Measurements from ENCODE around the gene DGCR8.

Gene DGCR8

DNA sequence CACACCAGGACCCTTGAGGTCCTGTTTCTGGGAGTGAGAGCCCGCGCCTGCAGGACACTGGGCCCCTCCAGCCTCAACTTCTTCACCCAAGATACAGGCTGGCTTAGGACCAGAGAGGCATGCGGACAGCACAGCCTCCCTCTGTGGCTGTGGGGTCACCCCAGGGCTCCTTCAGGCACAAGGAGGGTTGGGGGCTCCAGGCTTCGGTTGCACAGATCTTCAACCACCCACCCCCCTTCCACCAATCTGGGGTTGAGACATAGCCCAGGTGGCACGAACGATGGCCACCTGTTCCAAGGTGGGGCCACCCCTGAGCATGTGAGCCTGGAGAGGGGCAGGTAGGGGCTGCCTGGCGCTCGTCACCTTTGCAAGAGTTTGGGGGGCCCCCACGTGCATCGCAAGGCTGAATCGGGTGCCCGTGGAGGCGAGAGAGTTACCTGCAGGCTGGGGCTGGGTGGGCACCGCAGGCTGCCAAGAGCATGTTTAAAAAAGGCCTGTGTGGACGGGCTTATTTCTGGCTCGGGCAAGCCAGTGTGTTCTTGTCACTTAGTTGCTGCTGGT, 52.7 kb downstream of the DGCR8 start:
- Histone ChIP-seq H4K20me1 (ENCODE audit: insufficient read depth, low read length) (peaks cover 30% of the 10 kb centered on the region), H3K79me2 (ENCODE audit: low read length) (peaks cover 52% of the 10 kb centered on the region), H3K4me1 (ENCODE audit: low read length) (peaks cover 13% of the 10 kb centered on the region), H3K4me3 (ENCODE audit: low read length) (peak overlapping the region; percentile 79), H2AFZ (ENCODE audit: low read depth, low read length) (no peak overlapping the region), H3K9me3 (ENCODE audit: insufficient read depth, low read length) (no peaks in the 10 kb centered on the region), H3K9ac (ENCODE audit: low read length) (peak overlapping the region; percentile 63), H3K27me3 (ENCODE audit: low read depth, low read length) (no peaks in the 10 kb centered on the region), H3K27ac (ENCODE audit: low read length) (no peak overlapping the region), H3K36me3 (replicated peaks; ENCODE audit: low read depth, low read length) (peaks cover 4% of the 10 kb centered on the region), H3K4me2 (ENCODE audit: low read length) (peak overlapping the region; percentile 90)
- TF ChIP-seq, protein P1, sequence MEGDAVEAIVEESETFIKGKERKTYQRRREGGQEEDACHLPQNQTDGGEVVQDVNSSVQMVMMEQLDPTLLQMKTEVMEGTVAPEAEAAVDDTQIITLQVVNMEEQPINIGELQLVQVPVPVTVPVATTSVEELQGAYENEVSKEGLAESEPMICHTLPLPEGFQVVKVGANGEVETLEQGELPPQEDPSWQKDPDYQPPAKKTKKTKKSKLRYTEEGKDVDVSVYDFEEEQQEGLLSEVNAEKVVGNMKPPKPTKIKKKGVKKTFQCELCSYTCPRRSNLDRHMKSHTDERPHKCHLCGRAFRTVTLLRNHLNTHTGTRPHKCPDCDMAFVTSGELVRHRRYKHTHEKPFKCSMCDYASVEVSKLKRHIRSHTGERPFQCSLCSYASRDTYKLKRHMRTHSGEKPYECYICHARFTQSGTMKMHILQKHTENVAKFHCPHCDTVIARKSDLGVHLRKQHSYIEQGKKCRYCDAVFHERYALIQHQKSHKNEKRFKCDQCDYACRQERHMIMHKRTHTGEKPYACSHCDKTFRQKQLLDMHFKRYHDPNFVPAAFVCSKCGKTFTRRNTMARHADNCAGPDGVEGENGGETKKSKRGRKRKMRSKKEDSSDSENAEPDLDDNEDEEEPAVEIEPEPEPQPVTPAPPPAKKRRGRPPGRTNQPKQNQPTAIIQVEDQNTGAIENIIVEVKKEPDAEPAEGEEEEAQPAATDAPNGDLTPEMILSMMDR (IDR thresholded peaks at IDR 0.05; ENCODE audit: low read depth, low read length): no peak
- no peak for TF ChIP-seq EZH2phosphoT487 (IDR thresholded peaks at IDR 0.05; ENCODE audit: low read depth)

DNA sequence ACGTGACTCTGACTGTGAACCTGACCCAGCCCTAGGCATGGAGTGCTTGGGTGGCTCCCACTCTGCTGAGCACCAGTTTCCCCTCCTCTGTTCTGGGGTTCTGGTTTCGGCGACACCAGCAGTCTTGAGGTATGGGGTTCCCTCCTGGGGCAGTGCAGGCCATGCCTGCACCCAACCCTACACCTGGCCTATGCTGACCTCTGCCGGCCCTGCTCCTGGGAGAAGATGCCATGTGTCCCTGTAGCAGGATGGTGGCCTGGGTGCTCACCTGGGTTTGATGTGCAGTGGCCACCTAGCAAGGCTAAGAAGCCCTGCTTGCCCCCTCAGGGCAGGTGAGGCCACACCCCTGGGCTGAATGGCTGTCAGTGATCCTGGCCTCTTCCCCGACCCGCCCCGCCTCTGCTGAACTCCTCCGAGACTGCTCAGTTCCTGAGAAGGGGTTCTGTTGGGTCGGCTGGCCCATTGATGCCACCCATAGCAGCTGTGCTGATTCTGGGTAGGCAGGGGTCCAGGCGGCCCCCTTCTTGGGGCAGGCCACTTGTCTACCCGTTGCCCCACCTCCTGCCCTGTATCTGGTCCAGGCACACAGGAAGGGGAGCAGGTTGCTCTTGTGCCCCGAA, 54.0 kb downstream of the DGCR8 start:
- no peak overlapping the region for H2AFZ ChIP-seq (ENCODE audit: low read depth, low read length)
- no peak overlapping the region for H3K4me2 ChIP-seq (ENCODE audit: low read length)
- no peak for TF ChIP-seq EZH2phosphoT487 (IDR thresholded peaks at IDR 0.05; ENCODE audit: low read depth)
- TF ChIP-seq, protein P1 (IDR thresholded peaks at IDR 0.05; ENCODE audit: low read depth, low read length): no peak
- no peak overlapping the region for H3K9ac ChIP-seq (ENCODE audit: low read length)
- peaks cover 52% of the 10 kb centered on the region for H3K79me2 ChIP-seq (ENCODE audit: low read length)
- no peak overlapping the region for H3K4me3 ChIP-seq (ENCODE audit: low read length)
- H3K27me3 ChIP-seq (ENCODE audit: low read depth, low read length): no peaks in the 10 kb centered on the region
- no peaks in the 10 kb centered on the region for H3K9me3 ChIP-seq (ENCODE audit: insufficient read depth, low read length)
- H3K36me3 ChIP-seq (replicated peaks; ENCODE audit: low read depth, low read length): no peaks in the 10 kb centered on the region
- peaks cover 28% of the 10 kb centered on the region for H4K20me1 ChIP-seq (ENCODE audit: insufficient read depth, low read length)
- no peak overlapping the region for H3K27ac ChIP-seq (ENCODE audit: low read length)
- peaks cover 13% of the 10 kb centered on the region for H3K4me1 ChIP-seq (ENCODE audit: low read length)

DNA sequence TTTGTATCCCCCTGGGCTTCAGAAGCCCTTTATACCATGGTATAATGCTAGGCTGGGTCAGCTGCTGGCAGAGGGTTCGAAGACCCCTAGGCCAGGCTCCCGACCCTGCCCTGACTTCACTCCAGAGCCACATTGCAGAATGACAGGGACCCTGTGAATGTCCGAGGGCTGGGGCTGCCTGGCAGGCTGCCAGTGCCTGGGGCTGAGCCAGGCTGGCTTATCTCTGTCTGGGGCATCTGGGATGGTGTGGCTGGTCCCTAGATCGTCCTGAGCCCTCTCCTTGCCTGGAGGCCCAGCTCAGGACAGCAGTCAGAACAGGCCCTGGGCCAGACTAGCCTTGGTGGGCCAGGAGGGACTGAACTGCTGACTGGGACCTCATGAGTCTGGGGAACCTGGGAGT, 55.2 kb downstream of the DGCR8 start:
- Histone ChIP-seq H3K9ac (ENCODE audit: low read length) (no peak overlapping the region), H3K27me3 (ENCODE audit: low read depth, low read length) (no peaks in the 10 kb centered on the region), H3K79me2 (ENCODE audit: low read length) (peaks cover 52% of the 10 kb centered on the region), H3K4me2 (ENCODE audit: low read length) (no peak overlapping the region), H3K4me3 (ENCODE audit: low read length) (no peak overlapping the region), H3K9me3 (ENCODE audit: insufficient read depth, low read length) (no peaks in the 10 kb centered on the region), H3K27ac (ENCODE audit: low read length) (no peak overlapping the region), H4K20me1 (ENCODE audit: insufficient read depth, low read length) (peaks cover 28% of the 10 kb centered on the region), H3K36me3 (replicated peaks; ENCODE audit: low read depth, low read length) (no peaks in the 10 kb centered on the region), H3K4me1 (ENCODE audit: low read length) (peaks cover 13% of the 10 kb centered on the region), H2AFZ (ENCODE audit: low read depth, low read length) (no peak overlapping the region)
- TF ChIP-seq, protein P1 (IDR thresholded peaks at IDR 0.05; ENCODE audit: low read depth, low read length): no peak
- TF ChIP-seq EZH2phosphoT487 (IDR thresholded peaks at IDR 0.05; ENCODE audit: low read depth): no peak

DNA sequence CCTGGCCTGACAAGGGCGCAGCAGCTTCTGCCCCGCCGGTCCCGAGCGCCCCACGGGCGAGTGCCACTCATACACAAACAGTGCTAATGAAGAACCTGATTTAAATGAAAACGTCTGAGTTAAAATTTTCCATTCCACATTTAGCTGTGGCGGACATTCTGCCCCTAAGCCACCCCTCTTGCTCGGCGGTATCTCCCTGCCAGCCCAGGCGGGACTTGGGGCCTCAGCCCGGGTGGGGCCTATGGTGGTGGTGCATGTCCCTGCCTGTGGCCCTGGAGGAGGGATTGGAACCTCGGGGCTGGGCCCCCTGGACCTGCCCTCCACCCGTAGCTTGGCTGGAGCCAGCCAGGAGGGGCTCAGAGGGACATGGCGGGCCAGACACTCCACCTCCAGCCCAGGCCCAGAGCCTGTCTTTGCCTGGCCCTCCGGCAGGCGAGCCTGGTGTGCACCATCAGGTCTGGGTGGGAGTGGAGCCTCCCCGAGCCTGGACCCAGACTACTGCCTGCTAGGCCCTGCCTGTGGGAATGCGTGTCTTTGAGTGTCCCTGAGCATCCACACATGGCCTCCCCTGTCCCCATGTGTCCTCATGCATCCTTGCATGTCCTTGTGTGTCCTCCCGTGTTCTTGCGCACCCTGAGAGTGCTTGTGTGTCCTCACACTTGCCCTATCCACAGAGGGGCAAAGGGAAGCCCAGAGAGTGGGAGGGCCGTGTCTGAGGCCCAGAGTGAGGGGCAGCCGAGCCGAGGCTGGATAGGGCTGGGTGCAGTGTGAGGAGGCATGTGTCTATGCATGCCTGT, 56.0 kb downstream of the DGCR8 start:
- Histone ChIP-seq H3K4me1 (ENCODE audit: low read length) (peaks cover 9% of the 10 kb centered on the region), H3K27me3 (ENCODE audit: low read depth, low read length) (no peaks in the 10 kb centered on the region), H3K27ac (ENCODE audit: low read length) (no peak overlapping the region), H3K9ac (ENCODE audit: low read length) (no peak overlapping the region), H3K9me3 (ENCODE audit: insufficient read depth, low read length) (no peaks in the 10 kb centered on the region), H4K20me1 (ENCODE audit: insufficient read depth, low read length) (peaks cover 28% of the 10 kb centered on the region), H3K79me2 (ENCODE audit: low read length) (peaks cover 52% of the 10 kb centered on the region), H3K36me3 (replicated peaks; ENCODE audit: low read depth, low read length) (no peaks in the 10 kb centered on the region), H2AFZ (ENCODE audit: low read depth, low read length) (no peak overlapping the region), H3K4me2 (ENCODE audit: low read length) (no peak overlapping the region), H3K4me3 (ENCODE audit: low read length) (no peak overlapping the region)
- no peak for TF ChIP-seq EZH2phosphoT487 (IDR thresholded peaks at IDR 0.05; ENCODE audit: low read depth)
- TF ChIP-seq, protein P1 (IDR thresholded peaks at IDR 0.05; ENCODE audit: low read depth, low read length): no peak

All from OCI-LY3 (cell line).